ENCODE results near the gene OR2T11. TPM values are rescaled to one million over a fixed set of nuclear protein-coding genes. Genes with fewer than 3 reads are reported as not detected.

Gene OR2T11
- total RNA-seq, 2 donors from 2014 or later, result 0.26 TPM; not detected in 1

GRCh38 chr1:248610301-248610700 lies 24.6 kb downstream of the OR2T11 start:
- ATAC-seq (no peak), DNase-seq (no peak)
- no peaks in the 10 kb centered on the region for H3K27me3 ChIP-seq
- TF ChIP-seq CTCF (IDR thresholded peaks at IDR 0.05) (no peak), POLR2A (IDR thresholded peaks at IDR 0.05) (no peak)
- H3K4me3 ChIP-seq, result no peak overlapping the region
- no peak overlapping the region for H3K27ac ChIP-seq
- H3K36me3 ChIP-seq (replicated peaks in 1 of 2; ENCODE audit: insufficient read depth in 1 of 2, low read depth in 2 of 2), result no peaks in the 10 kb centered on the region
- no peaks in the 10 kb centered on the region for H3K4me1 ChIP-seq
- intact Hi-C loops (cut with DNase I), result no loop called here
- H3K9me3 ChIP-seq, result no peaks in the 10 kb centered on the region
- 18 to 29% methylated on average over 3 of the region's 3 CpGs for WGBS, 2 donors

- Histone ChIP-seq H3K27me3 (no peaks in the 10 kb centered on the region), H3K27ac (no peak overlapping the region), H3K4me3 (no peak overlapping the region), H3K9me3 (no peaks in the 10 kb centered on the region), H3K36me3 (replicated peaks in 1 of 2; ENCODE audit: insufficient read depth in 1 of 2, low read depth in 2 of 2) (no peaks in the 10 kb centered on the region), H3K4me1 (no peaks in the 10 kb centered on the region)
- ATAC-seq, result no peak
- no peak for DNase-seq
- WGBS, 2 donors, result 55 to 56% methylated on average over 8 of the region's 8 CpGs
- intact Hi-C loops (cut with DNase I), result no loop called here
- no peak for TF ChIP-seq CTCF (IDR thresholded peaks at IDR 0.05)
These were observed 35.5 kb downstream of the OR2T11 start for GRCh38 chr1:248599396-248599795.

GRCh38 chr1:248597589-248597988 lies 37.3 kb downstream of the OR2T11 start, which contains the start of gene OR2T10:
Gene OR2T10, minus strand, starts transcription at chr1:248597700. Its CDS starts 3,932 bp downstream, at chr1:248593768.
- TF ChIP-seq CTCF (IDR thresholded peaks at IDR 0.05) (no peak), POLR2A (IDR thresholded peaks at IDR 0.05) (no peak)
- DNase-seq (no peak), ATAC-seq (no peak)
- Histone ChIP-seq H3K36me3 (replicated peaks in 1 of 2; ENCODE audit: insufficient read depth in 1 of 2, low read depth in 2 of 2) (no peaks in the 10 kb centered on the region), H3K27me3 (no peaks in the 10 kb centered on the region), H3K4me3 (no peak within 1 kb of the TSS), H3K27ac (no peak within 1 kb of the TSS), H3K4me1 (no peaks in the 10 kb centered on the region), H3K9me3 (no peaks in the 10 kb centered on the region)
- WGBS, 2 donors, result 74 to 78% methylated on average over 6 of the region's 6 CpGs
- intact Hi-C loops (cut with DNase I), result no loop called here

- DNase-seq, result no peak
- Histone ChIP-seq H3K27ac (no peak overlapping the region), H3K4me1 (no peaks in the 10 kb centered on the region), H3K27me3 (no peaks in the 10 kb centered on the region), H3K4me3 (no peak overlapping the region), H3K36me3 (replicated peaks in 1 of 2; ENCODE audit: insufficient read depth in 1 of 2, low read depth in 2 of 2) (no peaks in the 10 kb centered on the region), H3K9me3 (no peaks in the 10 kb centered on the region)
- 24 to 47% methylated on average over 2 of the region's 2 CpGs for WGBS, 2 donors
- intact Hi-C loops (cut with DNase I), result no loop called here
- no peak for ATAC-seq
- TF ChIP-seq POLR2A (IDR thresholded peaks at IDR 0.05) (no peak), CTCF (IDR thresholded peaks at IDR 0.05) (no peak)
These were observed 38.3 kb downstream of the OR2T11 start for GRCh38 chr1:248596615-248597014.

- no peak for DNase-seq
- Histone ChIP-seq H3K4me1 (no peaks in the 10 kb centered on the region), H3K27ac (no peak overlapping the region), H3K9me3 (no peaks in the 10 kb centered on the region), H3K4me3 (no peak overlapping the region), H3K27me3 (no peaks in the 10 kb centered on the region), H3K36me3 (replicated peaks in 1 of 2; ENCODE audit: insufficient read depth in 1 of 2, low read depth in 2 of 2) (no peaks in the 10 kb centered on the region)
- WGBS, 2 donors, result 58 to 83% methylated on average over 2 to 5 of the region's 5 CpGs
- ATAC-seq, result no peak
- TF ChIP-seq CTCF (IDR thresholded peaks at IDR 0.05) (no peak), POLR2A (IDR thresholded peaks at IDR 0.05) (no peak)
- intact Hi-C loops (cut with DNase I), result no loop called here
These were observed 41.7 kb downstream of the OR2T11 start for GRCh38 chr1:248593226-248593625.

All from body of pancreas (tissue), 4 donors.